Measurements from ENCODE around the gene NOG.

DNA sequence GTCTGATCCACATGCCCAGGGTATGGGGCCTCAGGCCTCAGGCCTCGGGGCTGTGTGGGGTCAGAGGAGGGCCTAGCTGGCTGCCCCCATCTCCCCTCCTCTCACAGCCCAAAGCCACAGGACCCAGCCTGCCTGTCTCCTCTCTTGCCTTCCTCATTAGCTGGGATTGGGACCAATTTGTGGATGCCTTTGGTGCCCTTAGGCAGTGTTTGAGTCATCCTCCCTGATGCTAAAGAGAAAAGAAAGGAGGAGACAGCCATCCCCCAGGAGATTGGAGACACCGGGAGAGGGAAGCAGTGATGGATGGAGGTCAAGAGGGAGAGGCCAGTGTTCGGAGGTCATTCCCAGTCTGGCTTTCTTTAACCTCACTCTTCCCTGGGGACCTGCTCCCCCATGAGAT lies 23.3 kb upstream of the NOG start:
- no peak for TF ChIP-seq FOSL2 (IDR thresholded peaks at IDR 0.05)
- TF ChIP-seq FOSL2 (CRISPR knock-in tag; IDR thresholded peaks at IDR 0.05) = no peak
- TF ChIP-seq RAD21 (conservative IDR thresholded peaks at IDR 0.05 in 1 of 2, IDR thresholded peaks at IDR 0.05 in 1 of 2) = no peak
- TF ChIP-seq POLR2A (IDR thresholded peaks at IDR 0.05; ENCODE audit: low read length) = no peak; the same call in 1 of the 2 replicates
- TF ChIP-seq, protein P1, sequence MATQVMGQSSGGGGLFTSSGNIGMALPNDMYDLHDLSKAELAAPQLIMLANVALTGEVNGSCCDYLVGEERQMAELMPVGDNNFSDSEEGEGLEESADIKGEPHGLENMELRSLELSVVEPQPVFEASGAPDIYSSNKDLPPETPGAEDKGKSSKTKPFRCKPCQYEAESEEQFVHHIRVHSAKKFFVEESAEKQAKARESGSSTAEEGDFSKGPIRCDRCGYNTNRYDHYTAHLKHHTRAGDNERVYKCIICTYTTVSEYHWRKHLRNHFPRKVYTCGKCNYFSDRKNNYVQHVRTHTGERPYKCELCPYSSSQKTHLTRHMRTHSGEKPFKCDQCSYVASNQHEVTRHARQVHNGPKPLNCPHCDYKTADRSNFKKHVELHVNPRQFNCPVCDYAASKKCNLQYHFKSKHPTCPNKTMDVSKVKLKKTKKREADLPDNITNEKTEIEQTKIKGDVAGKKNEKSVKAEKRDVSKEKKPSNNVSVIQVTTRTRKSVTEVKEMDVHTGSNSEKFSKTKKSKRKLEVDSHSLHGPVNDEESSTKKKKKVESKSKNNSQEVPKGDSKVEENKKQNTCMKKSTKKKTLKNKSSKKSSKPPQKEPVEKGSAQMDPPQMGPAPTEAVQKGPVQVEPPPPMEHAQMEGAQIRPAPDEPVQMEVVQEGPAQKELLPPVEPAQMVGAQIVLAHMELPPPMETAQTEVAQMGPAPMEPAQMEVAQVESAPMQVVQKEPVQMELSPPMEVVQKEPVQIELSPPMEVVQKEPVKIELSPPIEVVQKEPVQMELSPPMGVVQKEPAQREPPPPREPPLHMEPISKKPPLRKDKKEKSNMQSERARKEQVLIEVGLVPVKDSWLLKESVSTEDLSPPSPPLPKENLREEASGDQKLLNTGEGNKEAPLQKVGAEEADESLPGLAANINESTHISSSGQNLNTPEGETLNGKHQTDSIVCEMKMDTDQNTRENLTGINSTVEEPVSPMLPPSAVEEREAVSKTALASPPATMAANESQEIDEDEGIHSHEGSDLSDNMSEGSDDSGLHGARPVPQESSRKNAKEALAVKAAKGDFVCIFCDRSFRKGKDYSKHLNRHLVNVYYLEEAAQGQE (IDR thresholded peaks at IDR 0.05) = no peak
- TF ChIP-seq, protein P2, sequence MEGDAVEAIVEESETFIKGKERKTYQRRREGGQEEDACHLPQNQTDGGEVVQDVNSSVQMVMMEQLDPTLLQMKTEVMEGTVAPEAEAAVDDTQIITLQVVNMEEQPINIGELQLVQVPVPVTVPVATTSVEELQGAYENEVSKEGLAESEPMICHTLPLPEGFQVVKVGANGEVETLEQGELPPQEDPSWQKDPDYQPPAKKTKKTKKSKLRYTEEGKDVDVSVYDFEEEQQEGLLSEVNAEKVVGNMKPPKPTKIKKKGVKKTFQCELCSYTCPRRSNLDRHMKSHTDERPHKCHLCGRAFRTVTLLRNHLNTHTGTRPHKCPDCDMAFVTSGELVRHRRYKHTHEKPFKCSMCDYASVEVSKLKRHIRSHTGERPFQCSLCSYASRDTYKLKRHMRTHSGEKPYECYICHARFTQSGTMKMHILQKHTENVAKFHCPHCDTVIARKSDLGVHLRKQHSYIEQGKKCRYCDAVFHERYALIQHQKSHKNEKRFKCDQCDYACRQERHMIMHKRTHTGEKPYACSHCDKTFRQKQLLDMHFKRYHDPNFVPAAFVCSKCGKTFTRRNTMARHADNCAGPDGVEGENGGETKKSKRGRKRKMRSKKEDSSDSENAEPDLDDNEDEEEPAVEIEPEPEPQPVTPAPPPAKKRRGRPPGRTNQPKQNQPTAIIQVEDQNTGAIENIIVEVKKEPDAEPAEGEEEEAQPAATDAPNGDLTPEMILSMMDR (IDR thresholded peaks at IDR 0.05) = no peak
- TF ChIP-seq BHLHE40 (IDR thresholded peaks at IDR 0.05; ENCODE audit: low read depth, low read length) = no peak
- no peak for TF ChIP-seq RCOR1 (IDR thresholded peaks at IDR 0.05; ENCODE audit: low read depth, low read length)
- TF ChIP-seq, protein P3, sequence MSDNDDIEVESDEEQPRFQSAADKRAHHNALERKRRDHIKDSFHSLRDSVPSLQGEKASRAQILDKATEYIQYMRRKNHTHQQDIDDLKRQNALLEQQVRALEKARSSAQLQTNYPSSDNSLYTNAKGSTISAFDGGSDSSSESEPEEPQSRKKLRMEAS (IDR thresholded peaks at IDR 0.05) = no peak
- no peak for TF ChIP-seq JUNB (IDR thresholded peaks at IDR 0.05)
- no peak for TF ChIP-seq HOXB5 (CRISPR knock-in tag; IDR thresholded peaks at IDR 0.05)

Measured in A549 (cell line).